GM12801 (cell line): ENCODE measurements around the gene PTGIS.

Experiments
- CTCF ChIP-seq: IDR thresholded peaks from one replicate; pipeline ENCODE4 v1.5.1; 2011; ENCODE audit warnings: control low read depth; ENCODE audit not compliant: insufficient read length; ENCODE audit errors: extremely low read depth

The PTGIS gene

GRCh38 chr20:49497398-49497669 lies 70.6 kb downstream of the PTGIS start:
- no peak for TF ChIP-seq CTCF

GRCh38 chr20:49496553-49497397 lies 71.2 kb downstream of the PTGIS start:
- no peak for TF ChIP-seq CTCF

- TF ChIP-seq CTCF: no peak
Observed at GRCh38 chr20:49496043-49496442, 71.9 kb downstream of the PTGIS start.

GRCh38 chr20:49490689-49491088 lies 77.2 kb downstream of the PTGIS start:
- no peak for TF ChIP-seq CTCF

- TF ChIP-seq CTCF: no peak
Observed at GRCh38 chr20:49489688-49490087, 78.2 kb downstream of the PTGIS start.

- no peak for TF ChIP-seq CTCF
Observed at GRCh38 chr20:49486064-49486463, 81.9 kb downstream of the PTGIS start.

GRCh38 chr20:49485563-49485962 lies 82.4 kb downstream of the PTGIS start:
- TF ChIP-seq CTCF: no peak
